ENCODE measurements around the gene KCNK15. TPM values are rescaled to one million over a fixed set of nuclear protein-coding genes. Genes with fewer than 3 reads are reported as not detected.

KCNK15 gene
- total and polyA plus RNA-seq, 9 of the 15 experiments (the other 6 are each of a cell fraction or from before 2014, with no cell fraction given): 0.03 to 0.30 (median 0.17) TPM; not detected in 5

DNA sequence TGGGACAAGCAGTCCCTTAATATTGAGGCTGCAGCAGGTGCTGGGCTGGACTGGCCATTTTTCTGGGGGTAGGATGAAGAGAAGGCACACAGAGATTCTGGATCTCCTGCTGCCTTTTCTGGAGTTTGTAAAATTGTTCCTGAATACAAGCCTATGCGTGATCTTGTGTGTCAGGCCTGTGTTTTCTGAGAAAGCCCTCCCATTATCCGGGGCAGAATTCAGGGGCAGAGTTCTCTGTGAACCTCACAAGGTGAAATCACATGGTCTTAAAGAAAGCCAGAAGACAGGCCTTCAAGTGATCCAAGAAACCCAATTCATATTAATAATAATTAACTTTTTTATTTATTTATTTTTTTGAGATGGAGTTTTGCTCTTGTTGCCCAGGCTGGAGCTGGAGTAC lies 18.0 kb upstream of the KCNK15 start:
- H3K4me3 ChIP-seq: no peak overlapping the region
- H3K27ac ChIP-seq (ENCODE audit: extremely low read depth, low read depth, low read length): no peak overlapping the region
- DNase-seq (ENCODE audit: extremely low read depth in 1 of 4, low spot score in 3 of 4) (no peak), FAIRE-seq (no peak), ATAC-seq (no peak)
- no peaks in the 10 kb centered on the region for H3K9me3 ChIP-seq (replicated peaks; ENCODE audit: control insufficient read depth, insufficient read depth, low read depth, low read length)
- no peaks in the 10 kb centered on the region for H3K9me1 ChIP-seq (ENCODE audit: control insufficient read depth, insufficient read depth, low read length)
- ChIA-PET POLR2A (interaction anchor here (1.1 kb wide), 1 partner anchor 16 kb away, joined by 3 read pairs; no protein-coding TSS in a partner anchor), CTCF (ENCODE audit: low intra/inter-chr PET ratio) (interaction anchor here (1.4 kb wide), 1 partner anchor 44 kb away, joined by 7 read pairs; no protein-coding TSS in a partner anchor)
- no peak overlapping the region for H3K4me2 ChIP-seq (ENCODE audit: insufficient read depth, low read length)
- intact Hi-C loops (cut with micrococcal nuclease) (no loop called here), in situ Hi-C loops (cut with MboI) (no loop called here)
- H3K27me3 ChIP-seq (ENCODE audit: control insufficient read depth in 2 of 2, insufficient read depth in 2 of 2, low read length in 2 of 2): peaks cover 35 to 65% of the 10 kb centered on the region in 2 experiments
- TF ChIP-seq ZNF644 (tag; IDR thresholded peaks at IDR 0.05; ENCODE audit: low read depth): no peak
- peaks cover 13% of the 10 kb centered on the region; the same call in 1 of the 2 replicates for H4K20me1 ChIP-seq (replicated peaks; ENCODE audit: control insufficient read depth, insufficient read depth, low read length)
- WGBS (ENCODE audit: insufficient coverage, low coverage, missing lambda C conversion rate): 0% methylated on average over 2 of the region's 2 CpGs
- H3K4me1 ChIP-seq (replicated peaks in 1 of 2; ENCODE audit: control insufficient read depth in 2 of 2, insufficient read depth in 2 of 2, low read length in 2 of 2): peaks cover 0 to 10% of the 10 kb centered on the region in 2 experiments; a peak in 2 of 5 replicates
- no peak overlapping the region for H3K9ac ChIP-seq (ENCODE audit: insufficient read depth in 1 of 2, low read depth in 2 of 2, low read length in 2 of 2)
- no peak overlapping the region for H2AFZ ChIP-seq (ENCODE audit: low read depth, low read length)
- H3K36me3 ChIP-seq (ENCODE audit: control insufficient read depth, insufficient read depth, low read length): no peaks in the 10 kb centered on the region
- no peaks in the 10 kb centered on the region for H3K79me2 ChIP-seq (ENCODE audit: control insufficient read depth, insufficient read depth, low read length)
- no TSS peak for BruUV-seq (replicated peaks)

DNA sequence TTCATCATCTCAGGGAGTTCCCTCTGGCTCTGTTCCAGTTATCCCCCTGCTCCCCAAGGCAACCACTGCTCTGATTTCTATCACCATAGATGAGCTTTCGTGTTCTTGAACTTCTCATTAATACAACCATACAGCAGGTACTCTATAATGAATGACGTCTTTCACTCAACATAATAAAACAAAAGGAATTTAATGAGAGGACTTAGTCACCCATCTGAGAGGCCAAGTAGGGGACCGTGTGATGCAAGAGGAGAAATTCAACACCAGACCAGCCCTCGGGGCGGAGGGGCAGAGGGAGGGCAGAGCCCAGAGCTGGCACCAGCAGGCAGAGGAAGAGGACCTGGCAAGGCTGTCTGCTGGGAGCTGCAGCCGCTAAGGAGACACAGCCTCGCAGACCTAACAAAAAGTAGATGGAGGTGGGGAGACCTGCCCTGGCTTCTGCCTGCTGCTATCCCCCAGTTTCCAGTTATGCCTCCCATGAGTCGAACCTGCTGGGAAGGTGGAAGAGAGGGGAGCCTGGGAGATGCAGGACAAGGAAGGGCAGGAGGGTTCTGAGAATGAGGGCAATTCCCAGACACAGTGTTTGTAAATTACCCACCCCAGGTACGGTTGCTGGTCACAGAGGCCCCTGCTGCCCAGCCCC lies 16.7 kb upstream of the KCNK15 start:
- Histone ChIP-seq H3K4me1 (replicated peaks in 1 of 2; ENCODE audit: control insufficient read depth in 2 of 2, insufficient read depth in 2 of 2, low read length in 2 of 2) (peaks cover 0 to 10% of the 10 kb centered on the region in 2 experiments; a peak in 2 of 5 replicates), H3K36me3 (ENCODE audit: control insufficient read depth, insufficient read depth, low read length) (no peaks in the 10 kb centered on the region), H3K79me2 (ENCODE audit: control insufficient read depth, insufficient read depth, low read length) (no peaks in the 10 kb centered on the region), H3K27ac (ENCODE audit: extremely low read depth, low read depth, low read length) (no peak overlapping the region), H2AFZ (ENCODE audit: low read depth, low read length) (no peak overlapping the region), H3K27me3 (ENCODE audit: control insufficient read depth in 2 of 2, insufficient read depth in 2 of 2, low read length in 2 of 2) (peaks cover 29 to 54% of the 10 kb centered on the region in 2 experiments), H3K9me1 (ENCODE audit: control insufficient read depth, insufficient read depth, low read length) (no peaks in the 10 kb centered on the region), H3K4me3 (no peak overlapping the region), H4K20me1 (replicated peaks; ENCODE audit: control insufficient read depth, insufficient read depth, low read length) (peaks cover 7% of the 10 kb centered on the region; the same call in 1 of the 2 replicates), H3K9me3 (replicated peaks; ENCODE audit: control insufficient read depth, insufficient read depth, low read depth, low read length) (no peaks in the 10 kb centered on the region), H3K9ac (ENCODE audit: insufficient read depth in 1 of 2, low read depth in 2 of 2, low read length in 2 of 2) (no peak overlapping the region), H3K4me2 (ENCODE audit: insufficient read depth, low read length) (no peak overlapping the region)
- ChIA-PET CTCF (ENCODE audit: low intra/inter-chr PET ratio) (interaction anchor here (1.4 kb wide), 1 partner anchor 45 kb away, joined by 7 read pairs; no protein-coding TSS in a partner anchor), POLR2A (no interaction called here)
- FAIRE-seq (no peak), ATAC-seq (no peak), DNase-seq (ENCODE audit: extremely low read depth in 1 of 4, low spot score in 3 of 4) (no peak)
- 2% methylated on average over 9 of the region's 9 CpGs for WGBS (ENCODE audit: insufficient coverage, low coverage, missing lambda C conversion rate)
- BruUV-seq (replicated peaks): no TSS peak
- no peak for TF ChIP-seq FOXK1 (CRISPR knock-in tag; IDR thresholded peaks at IDR 0.05; ENCODE audit: borderline replicate concordance)
- TF ChIP-seq CEBPG (CRISPR knock-in tag; IDR thresholded peaks at IDR 0.05): no peak
- peak in 1 of 2 experiments; percentile 53; a peak in 1 of 4 replicates for TF ChIP-seq CEBPG (tag; conservative IDR thresholded peaks at IDR 0.05 in 1 of 2, IDR thresholded peaks at IDR 0.05 in 1 of 2)
- peak; percentile 36 for TF ChIP-seq NFIC (IDR thresholded peaks at IDR 0.05)
- in situ Hi-C loops (cut with MboI): no loop called here
- intact Hi-C loops (cut with micrococcal nuclease): no loop called here
